HepG2 (cell line): ENCODE measurements around the gene UPK1B. TPM values are rescaled to one million over a fixed set of nuclear protein-coding genes. Genes with fewer than 3 reads are reported as not detected.

Experiments used
- CENPX ChIP-seq: sonication (generic); formaldehyde crosslinking; IDR thresholded peaks from 2 replicates; pipeline ENCODE4 v1.9.0; 2021; ENCODE audit warnings: mild to moderate bottlenecking, missing genetic modification reagents, moderate library complexity
- ZNF407 ChIP-seq: sonication (generic); formaldehyde crosslinking; IDR thresholded peaks from one replicate; pipeline ENCODE4 v1.5.1; 2020; ENCODE audit warnings: mild to moderate bottlenecking, missing genetic modification reagents; ENCODE audit errors: not compliant biosample characterization
- ZNF530 ChIP-seq: sonication (generic); formaldehyde crosslinking; IDR thresholded peaks from 2 replicates; pipeline ENCODE4 v1.5.0; 2020; ENCODE audit warnings: low read depth, mild to moderate bottlenecking, missing genetic modification reagents
- ZNF691 ChIP-seq: sonication (generic); formaldehyde crosslinking; IDR thresholded peaks from 2 replicates; pipeline ENCODE4 v1.4.0; 2020; ENCODE audit warnings: missing genetic modification reagents, low read depth, mild to moderate bottlenecking, borderline replicate concordance
- polyA plus RNA-seq, 8 experiments: library from polyadenylated mRNA; depleted of rRNA in 3 of 8; stranded (reverse) in 7 of 8; unstranded in 1 of 8; fragments of >200 nt; fragmentation: Illumina TruSeq in 4 of 8; extraction: Trizol in 4 of 8; gene quantifications; 2 replicates each; pipeline versions ENCODE4 v1.2.1 to v1.2.3, GENCODE V29; 2011 to 2016; ENCODE audit warnings: low read depth in 4 of 8, missing spikeins in 1 of 8, mixed read lengths in 1 of 8; ENCODE audit not compliant: insufficient read depth in 1 of 8
- total RNA-seq, 5 experiments: library from RNA; depleted of rRNA; stranded (reverse); fragments of >200 nt; fragmentation: Illumina TruSeq; extraction: Trizol; gene quantifications; 2 replicates each; pipeline ENCODE4 v1.2.3, GENCODE V29; 2016; ENCODE audit warnings: low read depth in 1 of 5

Gene UPK1B
- total and polyA plus RNA-seq, 2 of the 13 experiments (the other 11 are each of a cell fraction or from before 2014, with no cell fraction given) = not detected

DNA sequence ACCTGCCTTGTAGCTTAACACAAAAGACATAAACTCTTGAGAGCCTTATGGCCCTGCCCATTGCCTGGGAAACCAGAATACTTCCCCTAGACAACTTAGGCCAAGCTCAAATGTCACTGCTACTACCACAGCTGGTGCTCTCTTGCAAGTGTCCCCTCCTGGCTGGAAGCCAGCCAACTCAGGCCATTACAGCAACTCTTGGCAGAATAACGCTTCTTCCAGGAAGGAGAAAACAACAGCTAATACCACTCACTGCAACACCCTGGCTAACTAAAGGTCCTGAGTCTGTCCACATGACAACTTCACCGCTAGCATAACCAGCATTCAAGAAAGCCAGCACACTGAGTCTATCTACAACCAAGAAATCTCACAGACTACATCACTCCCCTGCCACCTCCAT is 72.4 kb downstream of the UPK1B start (continued):
- TF ChIP-seq ZNF407 = no peak
- no peak for TF ChIP-seq ZNF530
- TF ChIP-seq ZNF691 (CRISPR knock-in tag) = no peak
- TF ChIP-seq CENPX = no peak
- TF ChIP-seq, all 625 proteins: peak for 0

Other genes starting within 250 kb of the UPK1B start
- gene IGSF11, start 138.8 kb upstream of the UPK1B start, total RNA-seq (2016; rRNA removed; fragmentation: Illumina TruSeq; extraction: Trizol) = not detected in 2 replicates
- gene IGSF11, start 138.8 kb upstream of the UPK1B start, polyA plus RNA-seq (2011; rRNA removed) = not detected in 2 replicates
- not detected in 2 replicates for gene TEX55, start 27.4 kb upstream of the UPK1B start, total RNA-seq (2016; rRNA removed; fragmentation: Illumina TruSeq; extraction: Trizol)
- not detected in 2 replicates for gene TEX55, start 27.4 kb upstream of the UPK1B start, polyA plus RNA-seq (2011; rRNA removed)
- gene B4GALT4, start 67.3 kb downstream of the UPK1B start, total RNA-seq (2016; rRNA removed; fragmentation: Illumina TruSeq; extraction: Trizol) = 23.8 and 29.0 TPM in 2 replicates
- 15.1 and 16.9 TPM in 2 replicates for gene B4GALT4, start 67.3 kb downstream of the UPK1B start, polyA plus RNA-seq (2011; rRNA removed)
- not detected in 2 replicates for gene ARHGAP31, start 120.8 kb downstream of the UPK1B start, total RNA-seq (2016; rRNA removed; fragmentation: Illumina TruSeq; extraction: Trizol)
- not detected in 2 replicates for gene ARHGAP31, start 120.8 kb downstream of the UPK1B start, polyA plus RNA-seq (2011; rRNA removed)